BJ (cell line): ENCODE results near the gene GIMAP4. TPM values are rescaled to one million over a fixed set of nuclear protein-coding genes. Genes with fewer than 3 reads are reported as not detected.
"Not testable (repeated sequence)": the region's sequence is repeated elsewhere in the genome, so short reads cannot be mapped to it uniquely, and the experiment has no call there.

Experiments
- CTCF ChIA-PET: fragments of 350-600 bp; formaldehyde crosslinking; extraction: SDS; loops from one replicate; lab custom pipeline; 2021; ENCODE audit warnings: antibody characterized with exemption, inconsistent platforms; lab: Yijun Ruan, JAX
- POLR2A ChIA-PET: fragments of 300-600 bp; sonication (Branson Sonifier 250); formaldehyde crosslinking; extraction: SDS; loops from one replicate; lab custom pipeline; 2021; ENCODE audit warnings: antibody characterized with exemption; lab: Charles Lee
- DNase-seq: peaks from one replicate; pipeline ENCODE4 v3.0.0-alpha.2; 2011; ENCODE audit warnings: low read depth
- H3K27me3 ChIP-seq: 2 replicates; pipeline ENCODE4 v1.6.0; 2011; ENCODE audit warnings: low read length; ENCODE audit not compliant: control insufficient read depth, insufficient read depth
- H3K36me3 ChIP-seq: 2 replicates; pipeline ENCODE4 v1.5.1; 2011; ENCODE audit warnings: low read length; ENCODE audit not compliant: control insufficient read depth, insufficient read depth
- H3K4me3 ChIP-seq: 2 replicates; pipeline ENCODE4 v1.5.1; 2011; ENCODE audit warnings: low read depth, mild to moderate bottlenecking, control low read depth, low read length
- polyA plus RNA-seq: library from polyadenylated mRNA; depleted of rRNA; stranded (reverse); fragments of >200 nt; gene quantifications from 2 replicates; pipeline ENCODE4 v1.2.3, GENCODE V29; 2011
- TF ChIP-seq, protein P1 (sequence below): IDR thresholded peaks from 2 replicates; pipeline ENCODE4 v1.5.1; 2011; ENCODE audit warnings: low read depth, mild to moderate bottlenecking, control low read depth, inconsistent platforms, low read length, moderate library complexity; ENCODE audit not compliant: insufficient read depth

GIMAP4 gene
- polyA plus RNA-seq, 1 experiment = not detected

DNA sequence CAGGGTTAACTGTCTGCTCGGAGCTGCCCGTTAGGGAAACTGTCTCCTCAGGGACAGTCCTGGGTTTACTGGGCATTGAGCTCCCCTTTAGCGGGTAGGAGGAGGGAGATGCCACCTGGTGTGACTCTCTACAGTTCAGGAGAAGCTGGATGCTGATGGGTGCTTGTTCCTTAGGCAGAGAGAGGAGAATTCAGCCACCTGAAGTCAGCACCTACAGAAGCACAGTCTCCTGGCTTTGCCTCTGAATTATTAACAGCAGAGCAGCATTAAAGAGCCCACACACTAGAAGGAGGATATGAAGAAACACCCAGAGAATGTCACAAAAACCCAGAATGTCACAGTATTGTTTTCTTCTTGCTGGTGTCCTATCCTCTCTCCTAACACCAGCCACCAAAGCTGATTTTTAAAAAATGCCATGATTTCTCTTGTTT is 696 bp downstream of the GIMAP4 start:
- no peaks in the 10 kb centered on the region for H3K27me3 ChIP-seq
- ChIA-PET CTCF (no interaction called here), POLR2A (no interaction called here)
- H3K4me3 ChIP-seq = no peak overlapping the region
- TF ChIP-seq, protein P1, sequence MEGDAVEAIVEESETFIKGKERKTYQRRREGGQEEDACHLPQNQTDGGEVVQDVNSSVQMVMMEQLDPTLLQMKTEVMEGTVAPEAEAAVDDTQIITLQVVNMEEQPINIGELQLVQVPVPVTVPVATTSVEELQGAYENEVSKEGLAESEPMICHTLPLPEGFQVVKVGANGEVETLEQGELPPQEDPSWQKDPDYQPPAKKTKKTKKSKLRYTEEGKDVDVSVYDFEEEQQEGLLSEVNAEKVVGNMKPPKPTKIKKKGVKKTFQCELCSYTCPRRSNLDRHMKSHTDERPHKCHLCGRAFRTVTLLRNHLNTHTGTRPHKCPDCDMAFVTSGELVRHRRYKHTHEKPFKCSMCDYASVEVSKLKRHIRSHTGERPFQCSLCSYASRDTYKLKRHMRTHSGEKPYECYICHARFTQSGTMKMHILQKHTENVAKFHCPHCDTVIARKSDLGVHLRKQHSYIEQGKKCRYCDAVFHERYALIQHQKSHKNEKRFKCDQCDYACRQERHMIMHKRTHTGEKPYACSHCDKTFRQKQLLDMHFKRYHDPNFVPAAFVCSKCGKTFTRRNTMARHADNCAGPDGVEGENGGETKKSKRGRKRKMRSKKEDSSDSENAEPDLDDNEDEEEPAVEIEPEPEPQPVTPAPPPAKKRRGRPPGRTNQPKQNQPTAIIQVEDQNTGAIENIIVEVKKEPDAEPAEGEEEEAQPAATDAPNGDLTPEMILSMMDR = no peak
- no peak for DNase-seq
- H3K36me3 ChIP-seq = no peaks in the 10 kb centered on the region

DNA sequence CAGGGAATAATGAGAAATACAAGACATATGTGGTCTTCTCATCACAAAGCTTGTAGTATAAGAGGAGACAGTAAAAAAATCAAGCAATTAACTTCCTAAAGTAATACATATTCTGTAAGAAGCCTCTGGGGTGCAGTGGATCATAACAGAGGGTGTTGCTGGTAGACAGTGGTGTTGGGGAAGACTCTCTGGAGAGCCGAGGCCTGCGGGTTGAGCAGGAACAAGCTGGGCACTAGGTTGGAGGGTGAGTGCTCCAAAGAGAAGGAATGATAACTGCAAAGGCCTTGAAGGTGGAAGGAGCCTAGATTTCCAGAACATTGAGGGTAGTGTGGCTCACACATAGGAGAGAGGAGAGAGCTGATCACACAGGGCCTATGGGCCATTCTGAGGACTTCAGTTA is 1.5 kb downstream of the GIMAP4 start:
- TF ChIP-seq, protein P1 = no peak
- CTCF ChIA-PET = no interaction called here
- Histone ChIP-seq H3K4me3 (no peak overlapping the region), H3K27me3 (no peaks in the 10 kb centered on the region), H3K36me3 (no peaks in the 10 kb centered on the region)
- DNase-seq = no peak
- POLR2A ChIA-PET = no interaction called here

DNA sequence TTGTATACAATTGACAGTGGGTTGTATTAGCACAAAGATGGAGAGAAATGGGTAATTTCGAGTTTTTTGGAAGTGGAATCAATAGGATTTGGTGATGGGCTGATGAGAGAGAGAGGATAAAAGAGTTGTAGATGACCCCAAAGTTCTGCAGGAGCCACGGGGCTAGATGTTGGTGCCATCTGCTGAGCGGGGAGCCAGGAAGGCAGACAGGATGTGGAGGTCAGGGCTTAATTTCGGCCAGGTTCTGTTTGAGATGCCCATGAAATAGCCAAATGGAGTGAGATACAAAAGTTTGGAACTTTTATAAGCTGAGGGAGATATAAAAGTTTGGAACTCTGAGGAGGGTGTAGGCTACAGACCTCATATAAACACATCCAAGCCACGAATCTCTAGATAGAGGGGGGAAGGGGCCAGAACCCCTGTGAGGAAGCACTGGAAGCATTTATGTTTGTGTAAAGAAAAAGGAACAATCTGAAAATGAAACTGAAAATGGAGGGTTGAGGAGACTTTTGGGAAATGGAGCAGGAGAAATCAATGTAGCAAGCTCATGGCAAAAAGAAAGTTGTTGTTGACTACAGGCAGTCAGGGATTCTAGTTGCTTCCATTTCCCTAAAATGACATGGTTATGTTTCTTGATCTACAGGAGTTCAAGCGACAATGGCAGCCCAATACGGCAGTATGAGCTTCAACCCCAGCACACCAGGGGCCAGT is 2.2 kb downstream of the GIMAP4 start:
- no peak for DNase-seq
- Histone ChIP-seq H3K27me3 (no peaks in the 10 kb centered on the region), H3K36me3 (no peaks in the 10 kb centered on the region), H3K4me3 (no peak overlapping the region)
- TF ChIP-seq, protein P1 = no peak
- CTCF ChIA-PET = no interaction called here
- POLR2A ChIA-PET = no interaction called here

DNA sequence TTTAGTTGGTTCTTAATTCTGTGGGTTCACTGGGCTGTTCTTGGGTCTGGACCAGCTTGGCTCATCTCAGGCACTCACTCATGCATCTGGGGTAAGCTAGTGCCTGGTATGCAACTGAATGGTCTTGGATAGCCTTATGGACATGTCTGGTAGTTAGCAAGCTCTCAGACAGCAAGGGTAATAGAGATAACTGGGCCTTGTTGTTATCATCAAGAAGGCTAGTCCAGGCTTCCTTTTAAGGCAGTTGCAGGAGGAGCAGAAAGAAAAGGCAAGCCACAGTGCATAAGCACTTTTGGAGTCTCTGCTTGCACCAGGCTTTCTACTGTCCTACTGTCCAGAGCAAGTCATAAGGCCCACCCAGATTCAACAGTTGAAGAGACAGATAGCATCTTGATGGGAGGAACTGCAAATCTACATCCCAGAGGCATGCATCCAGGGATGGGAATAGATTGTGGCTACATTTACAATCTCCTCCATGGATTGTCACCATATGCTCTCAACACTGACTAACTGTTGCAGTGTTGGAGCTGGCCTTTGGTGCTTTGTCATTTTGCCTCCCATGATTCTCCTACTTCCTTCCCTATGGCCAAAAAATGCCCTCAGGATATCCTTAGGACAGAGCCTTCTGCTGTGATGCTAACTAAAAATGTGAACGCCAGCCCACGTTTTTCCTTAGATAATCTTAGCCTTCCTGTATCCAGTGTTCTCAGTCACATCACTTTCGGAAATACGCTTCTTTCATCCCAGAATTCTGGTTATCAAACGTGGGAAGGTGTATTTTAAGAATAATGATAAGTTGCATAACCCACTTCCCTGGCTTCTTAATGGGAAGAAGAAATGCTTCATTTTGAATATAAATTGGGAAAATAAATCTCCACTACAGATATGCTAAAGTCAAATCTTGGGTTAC is 3.6 kb downstream of the GIMAP4 start:
- CTCF ChIA-PET = no interaction called here
- TF ChIP-seq, protein P1 = no peak
- Histone ChIP-seq H3K27me3 (no peaks in the 10 kb centered on the region), H3K36me3 (no peaks in the 10 kb centered on the region), H3K4me3 (no peak overlapping the region)
- POLR2A ChIA-PET = no interaction called here
- DNase-seq = no peak

DNA sequence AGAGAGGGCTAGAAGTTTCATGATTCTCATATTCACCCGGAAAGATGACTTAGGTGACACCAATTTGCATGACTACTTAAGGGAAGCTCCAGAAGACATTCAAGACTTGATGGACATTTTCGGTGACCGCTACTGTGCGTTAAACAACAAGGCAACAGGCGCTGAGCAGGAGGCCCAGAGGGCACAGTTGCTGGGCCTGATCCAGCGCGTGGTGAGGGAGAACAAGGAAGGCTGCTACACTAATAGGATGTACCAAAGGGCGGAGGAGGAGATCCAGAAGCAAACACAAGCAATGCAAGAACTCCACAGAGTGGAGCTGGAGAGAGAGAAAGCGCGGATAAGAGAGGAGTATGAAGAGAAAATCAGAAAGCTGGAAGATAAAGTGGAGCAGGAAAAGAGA is 5.3 kb downstream of the GIMAP4 start:
- H3K27me3 ChIP-seq = no peaks in the 10 kb centered on the region
- ChIA-PET POLR2A (no interaction called here), CTCF (interaction anchor here (0.6 kb wide), 1 partner anchor 44 kb away, joined by 3 read pairs; no protein-coding TSS in a partner anchor)
- no peak for DNase-seq
- TF ChIP-seq, protein P1 = no peak
- H3K36me3 ChIP-seq = no peaks in the 10 kb centered on the region
- H3K4me3 ChIP-seq = no peak overlapping the region

DNA sequence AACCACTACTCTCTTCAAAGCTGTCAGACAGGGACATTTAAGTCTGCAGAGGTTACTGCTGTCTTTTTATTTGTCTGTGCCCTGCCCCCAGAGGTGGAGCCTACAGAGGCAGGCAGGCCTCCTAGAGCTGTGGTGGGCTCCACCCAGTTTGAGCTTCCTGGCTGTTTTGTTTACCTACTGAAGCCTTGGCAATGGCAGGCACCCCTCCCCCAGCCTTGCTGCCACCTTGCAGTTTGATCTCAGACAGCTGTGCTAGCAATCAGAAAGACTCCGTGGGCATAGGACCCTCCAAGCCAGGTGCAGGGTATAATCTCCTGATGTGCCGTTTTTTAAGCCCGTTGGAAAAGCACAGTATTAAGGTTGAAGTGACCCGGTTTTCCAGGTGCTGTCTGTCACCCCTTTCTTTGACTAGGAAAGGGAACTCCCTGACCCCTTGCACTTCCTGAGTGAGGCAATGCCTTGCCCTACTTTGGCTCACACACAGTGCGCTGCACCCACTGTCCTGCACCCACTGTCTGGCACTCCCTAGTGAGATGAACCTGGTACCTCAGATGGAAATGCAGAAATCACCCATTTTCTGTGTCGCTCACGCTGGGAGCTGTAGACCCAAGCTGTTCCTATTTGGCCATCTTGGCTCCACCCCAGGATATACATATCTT is 12.9 kb downstream of the GIMAP4 start:
- CTCF ChIA-PET = interaction anchor here (0.8 kb wide), 1 partner anchor 60 kb away, joined by 3 read pairs; no protein-coding TSS in a partner anchor
- H3K4me3 ChIP-seq, H3K36me3 ChIP-seq, POLR2A ChIA-PET, DNase-seq, H3K27me3 ChIP-seq: not testable (repeated sequence)
